K562 (cell line): ENCODE results near the gene NPM1. TPM values are rescaled to one million over a fixed set of nuclear protein-coding genes. Genes with fewer than 3 reads are reported as not detected.

Experiments used
- ATF1 ChIP-seq, 2 experiments: fragments of 450-650 bp in 1 of 2; IDR thresholded peaks; 2 replicates each; pipeline ENCODE4 v1.6.1; 2016; ENCODE audit warnings: missing compliant biosample characterization in 1 of 2, missing genetic modification characterization in 1 of 2
- HNRNPK ChIP-seq: fragments of 200-400 bp; formaldehyde crosslinking; IDR thresholded peaks from one replicate; pipeline ENCODE4 v1.6.1; 2018; ENCODE audit warnings: mild to moderate bottlenecking, low read depth, low read length; ENCODE audit not compliant: poor library complexity, severe bottlenecking
- JUND ChIP-seq, 2 experiments: IDR thresholded peaks; 2 replicates in 1 of 2; 3 replicates in 1 of 2; pipeline ENCODE4 v1.6.1; 2011; ENCODE audit warnings: borderline replicate concordance in 2 of 2, low read depth in 2 of 2, low read length in 2 of 2, improper control_type of control experiment in 1 of 2, missing biosample characterization in 1 of 2, missing genetic modification characterization in 1 of 2, missing genetic modification reagents in 1 of 2
- KAT2B ChIP-seq: IDR thresholded peaks from one replicate; pipeline ENCODE4 v1.6.1; 2012; ENCODE audit warnings: low read depth, mild to moderate bottlenecking, control low read depth, inconsistent platforms, low read length, moderate library complexity
- KHSRP ChIP-seq: fragments of 450-650 bp; IDR thresholded peaks from 2 replicates; pipeline ENCODE4 v1.6.1; 2017
- KLF16 ChIP-seq: IDR thresholded peaks from 2 replicates; pipeline ENCODE4 v1.6.1; 2016; ENCODE audit warnings: antibody characterized with exemption
- ZBTB17 ChIP-seq: fragments of 450-650 bp; formaldehyde crosslinking; IDR thresholded peaks from 2 replicates; pipeline ENCODE4 v1.4.0; 2020; ENCODE audit warnings: mild to moderate bottlenecking
- polyA plus RNA-seq, 8 experiments: library from polyadenylated mRNA; depleted of rRNA in 4 of 8; stranded (reverse) in 5 of 8; unstranded in 3 of 8; fragments of >200 nt; fragmentation: Nextera tagmentation in 2 of 8; fragmentation: Illumina TruSeq in 1 of 8; extraction: Ambion mirVana in 2 of 8; extraction: Trizol in 1 of 8; gene quantifications; 2 replicates each; pipeline versions ENCODE4 v1.2.1 to v1.2.3, GENCODE V29; 2011 to 2014; ENCODE audit warnings: inconsistent platforms in 1 of 8, missing spikeins in 1 of 8
- total RNA-seq, 7 experiments: library from RNA; depleted of rRNA in 6 of 7; stranded (reverse); fragments of >200 nt in 6 of 7; fragmentation: Illumina TruSeq in 2 of 7; extraction: Trizol in 2 of 7; gene quantifications; 2 replicates each; pipeline versions ENCODE4 v1.2.1 to v1.2.3, GENCODE V29; 2011 to 2021; ENCODE audit warnings: low replicate concordance in 1 of 7
- TF ChIP-seq, protein P1 (sequence below), 2 experiments: IDR thresholded peaks in 1 of 2; conservative IDR thresholded peaks in 1 of 2; 2 replicates each; pipeline ENCODE4 v1.6.1; 2016; ENCODE audit warnings: low read depth in 2 of 2, mild to moderate bottlenecking in 1 of 2, missing compliant biosample characterization in 1 of 2, missing genetic modification characterization in 1 of 2, moderate library complexity in 1 of 2
- TF ChIP-seq, protein P2 (sequence below), 2 experiments: fragments of 450-650 bp; formaldehyde crosslinking in 1 of 2; IDR thresholded peaks; 2 replicates each; pipeline versions ENCODE4 v1.4.0 to v1.6.1; 2014 to 2020; ENCODE audit warnings: mild to moderate bottlenecking in 2 of 2, borderline replicate concordance in 1 of 2, low read depth in 1 of 2
- TF ChIP-seq, protein P3 (sequence below), 2 experiments: fragments of 250-450 bp in 1 of 2; fragments of 450-650 bp in 1 of 2; sonication (Bioruptor Pico) in 1 of 2; IDR thresholded peaks; 2 replicates each; pipeline versions ENCODE4 v1.6.1 to v1.8.0; 2016 to 2021; ENCODE audit warnings: mild to moderate bottlenecking in 2 of 2, moderate library complexity in 2 of 2, missing compliant biosample characterization in 1 of 2, missing genetic modification characterization in 1 of 2

The NPM1 gene
- total and polyA plus RNA-seq, 9 of the 15 experiments (the other 6 are each of a cell fraction or from before 2014, with no cell fraction given) = 2,438 to 6,909 (median 5,639) TPM

DNA sequence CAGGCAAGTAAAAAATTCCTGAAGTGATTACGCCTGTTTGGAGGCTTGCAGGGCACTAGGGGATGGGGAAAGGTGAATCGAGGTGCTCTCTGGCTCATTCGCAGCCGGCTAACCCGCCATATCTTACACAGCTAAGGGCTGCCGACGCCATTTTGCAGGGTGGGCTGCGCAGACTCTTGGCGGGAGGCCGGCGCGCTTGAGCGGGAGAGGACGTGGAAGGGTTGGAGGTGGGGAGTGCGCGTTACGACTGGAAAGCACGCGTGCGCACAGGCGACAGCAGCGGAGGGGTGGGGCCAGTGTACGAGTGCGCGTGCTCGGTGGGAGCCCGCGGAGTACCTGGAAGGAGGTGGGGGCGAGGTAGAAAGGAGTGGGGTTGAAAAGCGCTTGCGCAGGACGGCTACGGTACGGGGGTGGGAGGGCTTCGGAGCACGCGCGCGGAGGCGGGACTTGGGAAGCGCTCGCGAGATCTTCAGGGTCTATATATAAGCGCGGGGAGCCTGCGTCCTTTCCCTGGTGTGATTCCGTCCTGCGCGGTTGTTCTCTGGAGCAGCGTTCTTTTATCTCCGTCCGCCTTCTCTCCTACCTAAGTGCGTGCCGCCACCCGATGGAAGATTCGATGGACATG, at the start of gene NPM1 (continued):
- TF ChIP-seq, protein P1, sequence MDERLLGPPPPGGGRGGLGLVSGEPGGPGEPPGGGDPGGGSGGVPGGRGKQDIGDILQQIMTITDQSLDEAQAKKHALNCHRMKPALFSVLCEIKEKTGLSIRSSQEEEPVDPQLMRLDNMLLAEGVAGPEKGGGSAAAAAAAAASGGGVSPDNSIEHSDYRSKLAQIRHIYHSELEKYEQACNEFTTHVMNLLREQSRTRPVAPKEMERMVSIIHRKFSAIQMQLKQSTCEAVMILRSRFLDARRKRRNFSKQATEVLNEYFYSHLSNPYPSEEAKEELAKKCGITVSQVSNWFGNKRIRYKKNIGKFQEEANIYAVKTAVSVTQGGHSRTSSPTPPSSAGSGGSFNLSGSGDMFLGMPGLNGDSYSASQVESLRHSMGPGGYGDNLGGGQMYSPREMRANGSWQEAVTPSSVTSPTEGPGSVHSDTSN (CRISPR knock-in tag; IDR thresholded peaks at IDR 0.05; ENCODE audit: low read depth) = no peak
- TF ChIP-seq, protein P1 (tag; conservative IDR thresholded peaks at IDR 0.05; ENCODE audit: low read depth) = no peak
- TF ChIP-seq, protein P2, sequence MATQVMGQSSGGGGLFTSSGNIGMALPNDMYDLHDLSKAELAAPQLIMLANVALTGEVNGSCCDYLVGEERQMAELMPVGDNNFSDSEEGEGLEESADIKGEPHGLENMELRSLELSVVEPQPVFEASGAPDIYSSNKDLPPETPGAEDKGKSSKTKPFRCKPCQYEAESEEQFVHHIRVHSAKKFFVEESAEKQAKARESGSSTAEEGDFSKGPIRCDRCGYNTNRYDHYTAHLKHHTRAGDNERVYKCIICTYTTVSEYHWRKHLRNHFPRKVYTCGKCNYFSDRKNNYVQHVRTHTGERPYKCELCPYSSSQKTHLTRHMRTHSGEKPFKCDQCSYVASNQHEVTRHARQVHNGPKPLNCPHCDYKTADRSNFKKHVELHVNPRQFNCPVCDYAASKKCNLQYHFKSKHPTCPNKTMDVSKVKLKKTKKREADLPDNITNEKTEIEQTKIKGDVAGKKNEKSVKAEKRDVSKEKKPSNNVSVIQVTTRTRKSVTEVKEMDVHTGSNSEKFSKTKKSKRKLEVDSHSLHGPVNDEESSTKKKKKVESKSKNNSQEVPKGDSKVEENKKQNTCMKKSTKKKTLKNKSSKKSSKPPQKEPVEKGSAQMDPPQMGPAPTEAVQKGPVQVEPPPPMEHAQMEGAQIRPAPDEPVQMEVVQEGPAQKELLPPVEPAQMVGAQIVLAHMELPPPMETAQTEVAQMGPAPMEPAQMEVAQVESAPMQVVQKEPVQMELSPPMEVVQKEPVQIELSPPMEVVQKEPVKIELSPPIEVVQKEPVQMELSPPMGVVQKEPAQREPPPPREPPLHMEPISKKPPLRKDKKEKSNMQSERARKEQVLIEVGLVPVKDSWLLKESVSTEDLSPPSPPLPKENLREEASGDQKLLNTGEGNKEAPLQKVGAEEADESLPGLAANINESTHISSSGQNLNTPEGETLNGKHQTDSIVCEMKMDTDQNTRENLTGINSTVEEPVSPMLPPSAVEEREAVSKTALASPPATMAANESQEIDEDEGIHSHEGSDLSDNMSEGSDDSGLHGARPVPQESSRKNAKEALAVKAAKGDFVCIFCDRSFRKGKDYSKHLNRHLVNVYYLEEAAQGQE (IDR thresholded peaks at IDR 0.05; ENCODE audit: borderline replicate concordance) = no peak
- TF ChIP-seq, protein P2 (CRISPR knock-in tag; IDR thresholded peaks at IDR 0.05; ENCODE audit: low read depth) = 0 out of 2 replicates have a peak, but pooled peaks have one; percentile 45
- TF ChIP-seq, protein P3, sequence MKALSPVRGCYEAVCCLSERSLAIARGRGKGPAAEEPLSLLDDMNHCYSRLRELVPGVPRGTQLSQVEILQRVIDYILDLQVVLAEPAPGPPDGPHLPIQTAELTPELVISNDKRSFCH (CRISPR knock-in tag; IDR thresholded peaks at IDR 0.05) = no peak
- TF ChIP-seq, protein P3 (tag; IDR thresholded peaks at IDR 0.05) = no peak
- TF ChIP-seq ATF1 (CRISPR knock-in tag; IDR thresholded peaks at IDR 0.05) = no peak
- TF ChIP-seq ATF1 (tag; IDR thresholded peaks at IDR 0.05) = peak; percentile 84
- peak; percentile 53; the same call in 1 of the 2 replicates for TF ChIP-seq JUND (IDR thresholded peaks at IDR 0.05; ENCODE audit: borderline replicate concordance, low read depth, low read length)
- no peak; the same call in 2 of the 3 replicates for TF ChIP-seq JUND (tag; IDR thresholded peaks at IDR 0.05; ENCODE audit: borderline replicate concordance, low read depth, low read length)
- no peak for TF ChIP-seq KLF16
- TF ChIP-seq KAT2B = peak; percentile 9
- TF ChIP-seq KHSRP = no peak
- no peak for TF ChIP-seq HNRNPK
- TF ChIP-seq ZBTB17 (CRISPR knock-in tag) = 0 out of 2 replicates have a peak, but pooled peaks have one; percentile 59
